IMR-90 (cell line): ENCODE results near the gene ZNF35. TPM values are rescaled to one million over a fixed set of nuclear protein-coding genes. Genes with fewer than 3 reads are reported as not detected.

ENCODE experiments used
- ATAC-seq: fragments of 200-7000 bp; cut with Tn5 transposase; 2 replicates; pipeline ENCODE4 v1.9.1; 2020; ENCODE audit warnings: low read depth, mild to moderate bottlenecking, moderate library complexity
- BruUV-seq: library from RNA; stranded (reverse); fragments of 400-500 nt; replicated peaks from 2 replicates; lab custom pipeline; 2021; lab: Mats Ljungman, UMichigan
- CTCF ChIA-PET: fragments of 300-600 bp; formaldehyde crosslinking; extraction: SDS; loops from one replicate; lab custom pipeline; 2021; ENCODE audit warnings: antibody characterized with exemption; lab: Yijun Ruan, JAX
- POLR2A ChIA-PET: fragments of 300-600 bp; sonication (Branson Sonifier 250); formaldehyde crosslinking; loops from one replicate; lab custom pipeline; 2022; ENCODE audit warnings: antibody characterized with exemption; ENCODE audit not compliant: unreplicated experiment; lab: Charles Lee
- DNase-seq: peaks from one replicate; pipeline ENCODE4 v3.0.0; 2013
- H2AFZ ChIP-seq: replicated peaks from 2 replicates; pipeline ENCODE3; 2013; ENCODE audit warnings: low read length, mild to moderate bottlenecking; ENCODE audit not compliant: poor library complexity
- H2AK5ac ChIP-seq: 2 replicates; pipeline ENCODE4 v1.6.1; 2013; ENCODE audit warnings: low read depth, low read length, inconsistent platforms
- H2AK9ac ChIP-seq: replicated peaks from 2 replicates; pipeline ENCODE3; 2013; ENCODE audit warnings: mild to moderate bottlenecking, low read depth, low read length, moderate library complexity; ENCODE audit not compliant: poor library complexity
- H2BK120ac ChIP-seq: 2 replicates; pipeline ENCODE4 v1.6.1; 2013; ENCODE audit warnings: low read depth, low read length, inconsistent platforms
- H2BK15ac ChIP-seq: 3 replicates; pipeline ENCODE4 v1.6.1; 2013; ENCODE audit warnings: low read depth, low read length, inconsistent platforms
- H2BK20ac ChIP-seq: 2 replicates; pipeline ENCODE4 v1.6.1; 2013; ENCODE audit warnings: low read depth, mild to moderate bottlenecking, inconsistent platforms, low read length, moderate library complexity
- H2BK5ac ChIP-seq: 2 replicates; pipeline ENCODE4 v1.6.1; 2013; ENCODE audit warnings: mild to moderate bottlenecking, low read depth, low read length, inconsistent platforms; ENCODE audit not compliant: poor library complexity, severe bottlenecking
- H3K14ac ChIP-seq: replicated peaks from 2 replicates; pipeline ENCODE4 v1.6.1; 2013; ENCODE audit warnings: low read depth, low read length, inconsistent platforms
- H3K18ac ChIP-seq: 2 replicates; pipeline ENCODE4 v1.6.1; 2013; ENCODE audit warnings: low read depth, low read length, control low read depth
- H3K23ac ChIP-seq: 2 replicates; pipeline ENCODE4 v1.6.1; 2013; ENCODE audit warnings: low read depth, low read length, inconsistent platforms
- H3K27ac ChIP-seq: 2 replicates; pipeline ENCODE4 v1.5.1; 2013; ENCODE audit warnings: mild to moderate bottlenecking, control low read depth, low read length; ENCODE audit not compliant: insufficient read depth
- H3K27me3 ChIP-seq: 2 replicates; pipeline ENCODE4 v1.6.1; 2013; ENCODE audit warnings: low read length; ENCODE audit not compliant: control insufficient read depth, insufficient read depth
- H3K36me3 ChIP-seq: 2 replicates; pipeline ENCODE4 v1.6.1; 2013; ENCODE audit warnings: low read length, mixed read lengths; ENCODE audit not compliant: control insufficient read depth, insufficient read depth
- H3K4ac ChIP-seq: 2 replicates; pipeline ENCODE4 v1.6.1; 2013; ENCODE audit warnings: low read depth, low read length, inconsistent platforms
- H3K4me1 ChIP-seq: 2 replicates; pipeline ENCODE4 v1.6.1; 2013; ENCODE audit warnings: low read length, mixed read lengths; ENCODE audit not compliant: control insufficient read depth, insufficient read depth
- H3K4me2 ChIP-seq: 2 replicates; pipeline ENCODE4 v1.6.1; 2013; ENCODE audit warnings: low read depth, mild to moderate bottlenecking, control low read depth, low read length, moderate library complexity
- H3K4me3 ChIP-seq: 2 replicates; pipeline ENCODE4 v1.5.1; 2013; ENCODE audit warnings: low read depth, mild to moderate bottlenecking, control low read depth, low read length, moderate library complexity; ENCODE audit not compliant: insufficient read depth
- H3K56ac ChIP-seq: 2 replicates; pipeline ENCODE4 v1.6.1; 2013; ENCODE audit warnings: low read length, inconsistent platforms; ENCODE audit not compliant: insufficient read depth; ENCODE audit errors: extremely low read depth
- H3K79me1 ChIP-seq, 2 experiments: 2 replicates each; pipeline ENCODE4 v1.6.1; 2013; ENCODE audit warnings: low read length in 2 of 2, inconsistent platforms in 1 of 2, low read depth in 1 of 2
- H3K9ac ChIP-seq: 2 replicates; pipeline ENCODE4 v1.6.1; 2013; ENCODE audit warnings: low read depth, low read length, control low read depth
- H3K9me1 ChIP-seq: 2 replicates; pipeline ENCODE4 v1.6.1; 2013; ENCODE audit warnings: low read length, inconsistent platforms; ENCODE audit not compliant: insufficient read depth
- H3K9me3 ChIP-seq: 2 replicates; pipeline ENCODE4 v1.6.1; 2013; ENCODE audit warnings: low read length; ENCODE audit not compliant: control insufficient read depth, insufficient read depth
- H4K20me1 ChIP-seq: 2 replicates; pipeline ENCODE4 v1.6.1; 2013; ENCODE audit warnings: low read length, inconsistent platforms; ENCODE audit not compliant: insufficient read depth
- H4K5ac ChIP-seq: 2 replicates; pipeline ENCODE4 v1.6.1; 2013; ENCODE audit warnings: mild to moderate bottlenecking, low read depth, low read length, control low read depth
- H4K8ac ChIP-seq, 2 experiments: 2 replicates each; pipeline ENCODE4 v1.6.1; 2013; ENCODE audit warnings: low read depth in 2 of 2, low read length in 2 of 2, control low read depth in 1 of 2, inconsistent platforms in 1 of 2
- H4K91ac ChIP-seq: 2 replicates; pipeline ENCODE4 v1.6.1; 2013; ENCODE audit warnings: low read depth, low read length, inconsistent platforms; ENCODE audit not compliant: insufficient read depth
- CHD1 ChIP-seq: IDR thresholded peaks from 2 replicates; pipeline ENCODE4 v1.6.1; 2012; ENCODE audit warnings: low read depth, low read length, improper control_type of control experiment
- FOS ChIP-seq: fragments of 150-350 bp; IDR thresholded peaks from 2 replicates; pipeline ENCODE4 v1.6.1; 2016; ENCODE audit warnings: low read depth, low read length
- MXI1 ChIP-seq: IDR thresholded peaks from 2 replicates; pipeline ENCODE4 v1.6.1; 2012; ENCODE audit warnings: low read depth, mild to moderate bottlenecking, low read length, moderate library complexity, borderline replicate concordance
- NFE2L2 ChIP-seq: fragments of 150-350 bp; IDR thresholded peaks from 2 replicates; pipeline ENCODE4 v1.6.1; 2016; ENCODE audit warnings: low read depth, mild to moderate bottlenecking, low read length
- WGBS, 2 experiments: methylation state at CpG; one replicate each; pipeline versions ENCODE4 v1.1.5 to v1.1.7; 2013; ENCODE audit warnings: missing lambda C conversion rate in 2 of 2; ENCODE audit not compliant: insufficient read length in 1 of 2; ENCODE audit errors: extremely low coverage in 2 of 2; 5-methylcytosine and 5-hydroxymethylcytosine counted together
- dilution Hi-C: fragments of 300-500 bp; cut with HindIII; formaldehyde crosslinking; loops from one replicate; pipeline ENCODE4 v1.14.3; 2018; ENCODE audit warnings: low sequenced_read_pairs; ENCODE audit not compliant: unreplicated experiment
- in situ Hi-C: fragments of 300-500 bp; cut with MboI; formaldehyde crosslinking; loops from 3 replicates; pipeline ENCODE4 v1.14.3; 2019; ENCODE audit warnings: low sequenced_read_pairs, inconsistent platforms, mixed read lengths
- intact Hi-C: fragments of 100-400 bp; cut with micrococcal nuclease; formaldehyde crosslinking; loops from 2 replicates; pipeline ENCODE4 v1.10.0; 2022
- polyA plus RNA-seq, 3 experiments: library from polyadenylated mRNA; depleted of rRNA; stranded (reverse); fragments of >200 nt; gene quantifications; 2 replicates each; pipeline ENCODE4 v1.2.3, GENCODE V29; 2012; ENCODE audit warnings: low replicate concordance in 1 of 3
- total RNA-seq: library from RNA; depleted of rRNA; stranded (reverse); fragments of >200 nt; gene quantifications from 2 replicates; pipeline ENCODE4 v1.2.3, GENCODE V29; 2012

The ZNF35 gene
- total and polyA plus RNA-seq, 2 of the 4 experiments (the other 2 are of a cell fraction): 3.8 to 19.5 TPM

- no peaks in the 10 kb centered on the region; the same call in 1 of the 2 replicates for H3K9me1 ChIP-seq
- H3K27ac ChIP-seq: no peak overlapping the region
- no peak overlapping the region for H2BK20ac ChIP-seq
- no peak overlapping the region for H2BK15ac ChIP-seq
- ATAC-seq (no peak), DNase-seq (no peak)
- H2AK5ac ChIP-seq: no peak overlapping the region
- no peak overlapping the region for H3K56ac ChIP-seq
- H4K5ac ChIP-seq: no peak overlapping the region
- no TSS peak for BruUV-seq
- no peak overlapping the region for H2BK5ac ChIP-seq
- no peak for TF ChIP-seq CHD1
- TF ChIP-seq MXI1: no peak
- no peak for TF ChIP-seq NFE2L2
- no peak for TF ChIP-seq FOS
- H3K9ac ChIP-seq: no peak overlapping the region
- ChIA-PET POLR2A (no interaction called here), CTCF (no interaction called here)
- in situ Hi-C loops: loop anchor here (25.0 kb wide), 1 partner anchor 291 kb away; the partner anchor contains the start of gene TCAIM
- H3K18ac ChIP-seq: no peak overlapping the region
- no CpG with 5 or more reads among the region's 2 CpGs for WGBS, 2 experiments
- H3K79me1 ChIP-seq: peaks cover 32 to 53% of the 10 kb centered on the region in 2 experiments
- intact Hi-C loops: loop anchor here (10.0 kb wide), 1 partner anchor 154 kb away; the partner anchor contains the start of gene ZNF445
- no peak overlapping the region for H3K23ac ChIP-seq
- no peaks in the 10 kb centered on the region; the same call in 1 of the 2 replicates for H4K20me1 ChIP-seq
- no peak overlapping the region for H3K4me2 ChIP-seq
- no peak overlapping the region for H3K4ac ChIP-seq
- no peaks in the 10 kb centered on the region for H3K9me3 ChIP-seq
- H3K27me3 ChIP-seq: no peaks in the 10 kb centered on the region
- no peak overlapping the region for H3K14ac ChIP-seq
- no peak overlapping the region for H2BK120ac ChIP-seq
- H2AK9ac ChIP-seq: no peak overlapping the region
- peaks cover 26% of the 10 kb centered on the region for H3K36me3 ChIP-seq
- dilution Hi-C loops: no loop called here
- no peak overlapping the region for H4K8ac ChIP-seq
- no peak overlapping the region for H3K4me3 ChIP-seq
- no peak overlapping the region for H2AFZ ChIP-seq
- no peaks in the 10 kb centered on the region for H3K4me1 ChIP-seq
- H4K91ac ChIP-seq: no peak overlapping the region
Observed at GRCh38 chr3:44628716-44629115, 19.8 kb upstream of the ZNF35 start.
